Sigmoid colon (tissue), 7 donors: ENCODE results near the gene TRIM69. TPM values are rescaled to one million over a fixed set of nuclear protein-coding genes. Genes with fewer than 3 reads are reported as not detected.
"Not testable (repeated sequence)": the region's sequence is repeated elsewhere in the genome, so short reads cannot be mapped to it uniquely, and the experiment has no call there.

ENCODE experiments used
- DNase-seq: peaks from one replicate; pipeline ENCODE4 v3.0.0-alpha.2; 2019
- H3K27ac ChIP-seq, 4 donors: fragments of 200-600 bp; sonication (generic); one replicate each; pipeline ENCODE4 v1.5.1; 2016 to 2019; ENCODE audit warnings: mild to moderate bottlenecking in 1 of 4
- H3K27me3 ChIP-seq, 3 donors: fragments of 200-600 bp; sonication (generic); one replicate each; pipeline ENCODE4 v1.5.1; 2019; ENCODE audit warnings: mild to moderate bottlenecking in 1 of 3
- H3K36me3 ChIP-seq, 4 donors: fragments of 200-600 bp; sonication (generic); one replicate each; pipeline ENCODE4 v1.5.1; 2016 to 2019
- H3K4me1 ChIP-seq, 4 donors: fragments of 200-600 bp; sonication (generic); one replicate each; pipeline ENCODE4 v1.5.1; 2017 to 2019
- H3K4me3 ChIP-seq, 4 donors: fragments of 200-600 bp; sonication (generic); one replicate each; pipeline ENCODE4 v1.5.1; 2017 to 2019; ENCODE audit warnings: mild to moderate bottlenecking in 2 of 4, moderate library complexity in 1 of 4
- H3K9me3 ChIP-seq, 4 donors: fragments of 200-600 bp in 3 of 4; sonication (generic) in 3 of 4; one replicate each; pipeline versions ENCODE4 v1.5.1 to v1.6.1; 2013 to 2019
- EP300 ChIP-seq, 4 donors: sonication (generic); formaldehyde crosslinking; IDR thresholded peaks; one replicate each; pipeline ENCODE4 v1.6.1; 2017; ENCODE audit warnings: antibody characterized with exemption in 4 of 4
- POLR2A ChIP-seq, 2 donors: fragments of 450-650 bp; IDR thresholded peaks; one replicate each; pipeline ENCODE4 v1.6.1; 2016; ENCODE audit warnings: antibody characterized with exemption in 2 of 2, mild to moderate bottlenecking in 2 of 2, moderate library complexity in 2 of 2
- POLR2AphosphoS5 ChIP-seq, 4 donors: sonication (generic); formaldehyde crosslinking; IDR thresholded peaks; one replicate each; pipeline ENCODE4 v1.6.1; 2017; ENCODE audit warnings: antibody characterized with exemption in 4 of 4
- WGBS, 2 donors: extraction: QIAGEN DNeasy Blood & Tissue Kit; methylation state at CpG; one replicate each; pipeline ENCODE4 v1.1.7; 2013; 5-methylcytosine and 5-hydroxymethylcytosine counted together
- intact Hi-C: fragments of 100-400 bp; cut with DNase I; formaldehyde crosslinking; loops from one replicate; pipeline ENCODE4 v1.15.1; 2023
- polyA plus RNA-seq, 3 donors: library from polyadenylated mRNA; stranded (reverse); fragments of 200-250 nt; gene quantifications; one replicate each; pipeline ENCODE4 v1.2.3, GENCODE V29; 2013
- total RNA-seq, 4 donors: library from RNA; depleted of rRNA; stranded (reverse); fragments of >200 nt; gene quantifications; one replicate each; pipeline ENCODE4 v1.1.0, GENCODE V29; 2016
- TF ChIP-seq, protein P1 (sequence below), 4 experiments: fragments of 450-650 bp in 3 of 4; fragments of 200-600 bp in 1 of 4; IDR thresholded peaks; one replicate each; pipeline ENCODE4 v1.5.1; 2016 to 2019; ENCODE audit warnings: antibody characterized with exemption in 4 of 4, mild to moderate bottlenecking in 3 of 4, moderate library complexity in 2 of 4
- donor health status: healthy with polysubstance abuse.
- donor health status: Bipolar disorder and iron deficiency.
- donor health status: healthy.

TRIM69 gene
- total and polyA plus RNA-seq, 7 donors = 12.6 to 38.6 (median 25.7) TPM

- H3K27ac ChIP-seq = peak overlapping the region; percentile 95 to 99 (median 98)
- DNase-seq = no peak
- 83 to 89% methylated on average over 6 of the region's 6 CpGs for WGBS, 2 donors
- peaks cover 0 to 39% (median 33%) of the 10 kb centered on the region in 4 donors for H3K4me1 ChIP-seq
- intact Hi-C loops = loop anchor here (2.0 to 10.0 kb wide), 3 partner anchors 15 to 303 kb away; partner anchors contain the start of genes CTDSPL2 and SPG11
- H3K4me3 ChIP-seq = peak overlapping the region in 2 of 4 donors; percentile 73 to 90
- H3K27me3 ChIP-seq = no peaks in the 10 kb centered on the region
- peaks cover 0 to 11% (median 0%) of the 10 kb centered on the region in 4 donors for H3K36me3 ChIP-seq
- no peaks in the 10 kb centered on the region for H3K9me3 ChIP-seq
- TF ChIP-seq EP300 (IDR thresholded peaks at IDR 0.05) (no peak), POLR2AphosphoS5 (IDR thresholded peaks at IDR 0.05) (no peak), POLR2A (IDR thresholded peaks at IDR 0.05) (no peak)
- TF ChIP-seq, protein P1, sequence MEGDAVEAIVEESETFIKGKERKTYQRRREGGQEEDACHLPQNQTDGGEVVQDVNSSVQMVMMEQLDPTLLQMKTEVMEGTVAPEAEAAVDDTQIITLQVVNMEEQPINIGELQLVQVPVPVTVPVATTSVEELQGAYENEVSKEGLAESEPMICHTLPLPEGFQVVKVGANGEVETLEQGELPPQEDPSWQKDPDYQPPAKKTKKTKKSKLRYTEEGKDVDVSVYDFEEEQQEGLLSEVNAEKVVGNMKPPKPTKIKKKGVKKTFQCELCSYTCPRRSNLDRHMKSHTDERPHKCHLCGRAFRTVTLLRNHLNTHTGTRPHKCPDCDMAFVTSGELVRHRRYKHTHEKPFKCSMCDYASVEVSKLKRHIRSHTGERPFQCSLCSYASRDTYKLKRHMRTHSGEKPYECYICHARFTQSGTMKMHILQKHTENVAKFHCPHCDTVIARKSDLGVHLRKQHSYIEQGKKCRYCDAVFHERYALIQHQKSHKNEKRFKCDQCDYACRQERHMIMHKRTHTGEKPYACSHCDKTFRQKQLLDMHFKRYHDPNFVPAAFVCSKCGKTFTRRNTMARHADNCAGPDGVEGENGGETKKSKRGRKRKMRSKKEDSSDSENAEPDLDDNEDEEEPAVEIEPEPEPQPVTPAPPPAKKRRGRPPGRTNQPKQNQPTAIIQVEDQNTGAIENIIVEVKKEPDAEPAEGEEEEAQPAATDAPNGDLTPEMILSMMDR (IDR thresholded peaks at IDR 0.05) = no peak
Measured at GRCh38 chr15:44727485-44728231, 8.7 kb upstream of the TRIM69 start.

GRCh38 chr15:44728232-44728575, 8.1 kb upstream of the TRIM69 start:
- H3K27me3 ChIP-seq, DNase-seq, H3K9me3 ChIP-seq: not testable (repeated sequence)
- WGBS, 2 donors = 56 to 62% methylated on average over 5 of the region's 5 CpGs
- H3K36me3 ChIP-seq = peaks cover 0 to 11% (median 0%) of the 10 kb centered on the region in 4 donors
- peak overlapping the region; percentile 53 to 90 (median 77) for H3K4me3 ChIP-seq
- peaks cover 0 to 39% (median 33%) of the 10 kb centered on the region in 4 donors for H3K4me1 ChIP-seq
- peak overlapping the region; percentile 95 to 99 (median 98) for H3K27ac ChIP-seq
- intact Hi-C loops = loop anchor here (2.0 to 10.0 kb wide), 3 partner anchors 15 to 303 kb away; partner anchors contain the start of genes CTDSPL2 and SPG11

DNA sequence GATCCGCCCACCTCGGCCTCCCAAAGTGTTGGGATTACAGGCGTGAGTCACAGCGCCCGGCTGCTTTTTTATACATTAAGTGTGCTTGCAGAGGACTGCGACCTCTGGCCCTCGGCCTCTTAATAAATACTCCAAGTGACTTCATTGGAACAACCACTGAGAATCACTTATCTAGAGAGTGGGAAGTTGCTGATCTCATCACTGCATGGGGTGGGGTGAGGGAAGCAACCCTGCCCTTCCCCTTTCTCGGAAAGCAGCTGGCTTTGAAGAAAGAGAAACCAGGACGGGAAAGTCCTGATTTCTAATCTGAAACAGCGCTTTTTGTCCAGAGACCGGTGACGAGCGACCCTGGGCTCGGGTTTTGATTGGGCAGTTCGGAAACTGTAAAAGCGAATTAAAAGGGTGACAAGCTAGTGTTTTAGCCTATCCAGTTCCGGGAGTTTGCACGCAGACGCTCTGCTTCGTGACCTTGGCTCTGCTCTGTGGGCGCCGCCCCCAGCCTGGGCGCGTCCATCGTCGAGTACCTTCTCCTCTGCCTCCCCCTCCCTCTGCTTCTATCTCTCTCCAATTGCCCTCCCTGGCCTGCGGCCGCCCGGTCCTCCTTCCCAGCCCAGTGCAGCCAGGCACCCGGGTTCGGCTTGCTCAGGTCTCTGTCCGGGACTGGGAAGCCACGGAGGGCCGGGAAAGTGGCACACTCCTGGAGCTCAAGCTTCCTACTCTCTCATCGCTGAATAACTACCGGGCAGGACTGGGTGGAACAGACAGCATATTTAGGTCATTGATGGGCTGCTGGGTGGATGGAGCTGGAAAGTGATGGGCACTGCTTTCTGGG, 7.5 kb upstream of the TRIM69 start:
- Histone ChIP-seq H3K27me3 (no peaks in the 10 kb centered on the region), H3K27ac (peak overlapping the region; percentile 95 to 99 (median 98)), H3K4me1 (peaks cover 0 to 39% (median 33%) of the 10 kb centered on the region in 4 donors), H3K36me3 (peaks cover 0 to 11% (median 0%) of the 10 kb centered on the region in 4 donors), H3K4me3 (peak overlapping the region; percentile 53 to 90 (median 77)), H3K9me3 (no peaks in the 10 kb centered on the region)
- intact Hi-C loops = loop anchor here (2.0 to 10.0 kb wide), 3 partner anchors 16 to 304 kb away; partner anchors contain the start of genes CTDSPL2 and SPG11
- TF ChIP-seq, protein P1 (IDR thresholded peaks at IDR 0.05) = no peak
- TF ChIP-seq POLR2AphosphoS5 (IDR thresholded peaks at IDR 0.05) (peak; percentile 95 to 97 (median 97)), EP300 (IDR thresholded peaks at IDR 0.05) (peak in 3 of 4 donors; percentile 53 to 81 (median 65)), POLR2A (IDR thresholded peaks at IDR 0.05) (peak; percentile 87 to 95)
- 0 to 1% methylated on average over 36 of the region's 36 CpGs for WGBS, 2 donors
- peak; percentile 98 for DNase-seq

- Histone ChIP-seq H3K36me3 (peaks cover 0 to 11% (median 0%) of the 10 kb centered on the region in 4 donors), H3K27me3 (no peaks in the 10 kb centered on the region), H3K4me1 (peaks cover 0 to 39% (median 33%) of the 10 kb centered on the region in 4 donors), H3K9me3 (no peaks in the 10 kb centered on the region), H3K4me3 (peak overlapping the region; percentile 53 to 90 (median 77)), H3K27ac (peak overlapping the region; percentile 95 to 99 (median 98))
- intact Hi-C loops = loop anchor here (2.0 to 10.0 kb wide), 5 partner anchors 17 to 305 kb away; partner anchors contain the start of genes CTDSPL2, EIF3J and SPG11
- DNase-seq = no peak
- TF ChIP-seq, protein P1 (IDR thresholded peaks at IDR 0.05) = no peak
- no peak for TF ChIP-seq POLR2A (IDR thresholded peaks at IDR 0.05)
- TF ChIP-seq POLR2AphosphoS5 (IDR thresholded peaks at IDR 0.05) = no peak
- no peak for TF ChIP-seq EP300 (IDR thresholded peaks at IDR 0.05)
- 3% methylated on average over 21 of the region's 21 CpGs for WGBS, 2 donors
Measured at GRCh38 chr15:44729408-44730127, 6.8 kb upstream of the TRIM69 start.
